HG02970 (cell line): ENCODE data around the gene MAPT.

ENCODE experiments used
- ATAC-seq: cut with Tn5 transposase; IDR thresholded peaks from one replicate; pipeline ENCODE4 v1.9.1; 2021; ENCODE audit warnings: mild to moderate bottlenecking, moderate library complexity, moderate number of reproducible peaks; ENCODE audit not compliant: unreplicated experiment, low FRiP score

MAPT gene

GRCh38 chr17:45982791-45983613 is 88.6 kb downstream of the MAPT start:
- no peak for ATAC-seq

- no peak for ATAC-seq
Observed at GRCh38 chr17:45983614-45984310, 89.4 kb downstream of the MAPT start.

DNA sequence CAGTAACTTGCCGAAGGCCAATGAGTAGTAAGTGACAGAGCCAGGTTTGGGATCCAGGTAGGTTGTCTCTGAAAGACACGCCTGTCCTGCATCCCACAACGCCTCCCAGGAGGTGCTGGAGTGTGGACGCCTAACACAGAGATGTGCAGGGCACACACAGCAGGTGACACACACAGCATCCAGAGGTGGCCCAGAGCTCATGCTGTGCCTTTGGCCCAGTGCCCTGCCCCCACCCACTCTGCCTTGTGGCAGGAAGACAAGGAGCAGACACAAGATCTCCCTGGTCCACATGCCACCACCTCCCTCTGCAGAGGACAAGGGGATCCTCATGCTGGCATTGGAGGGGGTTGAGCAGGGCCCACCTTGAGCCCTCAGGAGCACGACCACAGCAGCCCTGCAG is 90.0 kb downstream of the MAPT start:
- ATAC-seq: no peak

GRCh38 chr17:45985447-45985846 is 91.1 kb downstream of the MAPT start:
- ATAC-seq: no peak

DNA sequence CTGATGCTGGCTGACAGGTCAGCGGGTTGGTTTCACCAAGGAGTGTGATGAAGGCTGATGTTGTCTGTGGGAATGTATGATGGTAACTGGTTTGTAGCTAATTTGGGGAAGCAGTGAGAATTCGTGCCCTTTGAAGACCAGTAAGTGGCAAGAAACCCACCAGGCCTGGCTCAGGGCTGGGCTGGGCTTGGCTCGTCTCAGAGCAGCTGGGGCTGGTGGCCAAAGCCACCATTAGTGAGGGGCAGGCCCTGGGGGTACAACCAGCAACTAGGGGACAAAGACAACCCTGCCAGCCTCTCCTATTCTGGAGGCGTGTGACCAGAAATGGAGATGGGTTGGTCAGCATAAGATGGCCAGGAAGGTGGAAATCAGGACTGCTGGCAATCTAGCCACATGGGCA is 91.7 kb downstream of the MAPT start:
- ATAC-seq: no peak

GRCh38 chr17:45987706-45988105 is 93.4 kb downstream of the MAPT start:
- ATAC-seq: no peak

GRCh38 chr17:45989759-45990158 is 95.4 kb downstream of the MAPT start:
- no peak for ATAC-seq

- no peak for ATAC-seq
Observed at GRCh38 chr17:45990886-45991285, 96.5 kb downstream of the MAPT start.

- ATAC-seq: no peak
Observed at GRCh38 chr17:45991341-45991740, 97.0 kb downstream of the MAPT start.

GRCh38 chr17:45992175-45992574 is 97.8 kb downstream of the MAPT start:
- no peak for ATAC-seq

DNA sequence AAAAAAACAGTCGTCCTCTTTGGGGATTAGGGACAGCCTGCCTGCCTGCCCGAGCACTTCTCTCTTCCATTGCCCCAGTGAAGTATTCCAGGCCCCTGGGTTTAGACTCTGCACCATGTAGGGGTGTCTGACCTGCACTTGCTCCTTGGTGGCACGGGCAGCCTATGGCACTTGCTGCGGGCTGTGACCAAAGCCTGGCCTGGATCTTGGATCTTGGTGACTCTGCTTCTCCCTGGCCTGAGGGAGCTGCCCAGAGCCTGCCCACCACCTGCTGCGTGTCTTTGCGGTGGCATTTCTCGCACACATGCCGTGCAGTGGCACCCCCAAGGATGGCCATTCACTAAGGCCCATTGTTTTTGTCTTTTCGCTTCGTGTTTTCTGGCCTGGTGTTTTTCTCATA is 98.5 kb downstream of the MAPT start:
- ATAC-seq: no peak

- ATAC-seq: no peak
Observed at GRCh38 chr17:45993962-45994627, 99.7 kb downstream of the MAPT start.

- ATAC-seq: no peak
Observed at GRCh38 chr17:45994987-45995386, 100.6 kb downstream of the MAPT start.

GRCh38 chr17:45995627-45996270 is 101.4 kb downstream of the MAPT start:
- no peak for ATAC-seq

DNA sequence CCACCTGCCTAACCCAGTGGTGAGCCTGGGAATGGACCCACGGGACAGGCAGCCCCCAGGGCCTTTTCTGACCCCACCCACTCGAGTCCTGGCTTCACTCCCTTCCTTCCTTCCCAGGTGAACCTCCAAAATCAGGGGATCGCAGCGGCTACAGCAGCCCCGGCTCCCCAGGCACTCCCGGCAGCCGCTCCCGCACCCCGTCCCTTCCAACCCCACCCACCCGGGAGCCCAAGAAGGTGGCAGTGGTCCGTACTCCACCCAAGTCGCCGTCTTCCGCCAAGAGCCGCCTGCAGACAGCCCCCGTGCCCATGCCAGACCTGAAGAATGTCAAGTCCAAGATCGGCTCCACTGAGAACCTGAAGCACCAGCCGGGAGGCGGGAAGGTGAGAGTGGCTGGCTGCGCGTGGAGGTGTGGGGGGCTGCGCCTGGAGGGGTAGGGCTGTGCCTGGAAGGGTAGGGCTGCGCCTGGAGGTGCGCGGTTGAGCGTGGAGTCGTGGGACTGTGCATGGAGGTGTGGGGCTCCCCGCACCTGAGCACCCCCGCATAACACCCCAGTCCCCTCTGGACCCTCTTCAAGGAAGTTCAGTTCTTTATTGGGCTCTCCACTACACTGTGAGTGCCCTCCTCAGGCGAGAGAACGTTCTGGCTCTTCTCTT is 102.1 kb downstream of the MAPT start:
- ATAC-seq: no peak

GRCh38 chr17:45997166-45997565 is 102.8 kb downstream of the MAPT start:
- no peak for ATAC-seq

DNA sequence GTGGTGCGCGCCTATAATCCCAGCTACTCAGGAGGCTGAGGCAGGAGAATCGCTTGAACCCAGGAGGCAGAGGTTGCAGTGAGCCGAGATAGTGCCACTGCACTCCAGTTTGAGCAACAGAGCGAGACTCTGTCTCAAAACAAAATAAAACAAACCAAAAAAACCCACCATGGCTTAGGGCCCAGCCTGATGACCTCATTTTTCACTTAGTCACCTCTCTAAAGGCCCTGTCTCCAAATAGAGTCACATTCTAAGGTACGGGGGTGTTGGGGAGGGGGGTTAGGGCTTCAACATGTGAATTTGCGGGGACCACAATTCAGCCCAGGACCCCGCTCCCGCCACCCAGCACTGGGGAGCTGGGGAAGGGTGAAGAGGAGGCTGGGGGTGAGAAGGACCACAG is 103.3 kb downstream of the MAPT start:
- no peak for ATAC-seq

GRCh38 chr17:45998987-45999899 is 104.9 kb downstream of the MAPT start, which contains the start of gene STH:
STH (plus strand) TSS chr17:45999250; CDS start chr17:45999280, 30 bp downstream.
- ATAC-seq: no peak

DNA sequence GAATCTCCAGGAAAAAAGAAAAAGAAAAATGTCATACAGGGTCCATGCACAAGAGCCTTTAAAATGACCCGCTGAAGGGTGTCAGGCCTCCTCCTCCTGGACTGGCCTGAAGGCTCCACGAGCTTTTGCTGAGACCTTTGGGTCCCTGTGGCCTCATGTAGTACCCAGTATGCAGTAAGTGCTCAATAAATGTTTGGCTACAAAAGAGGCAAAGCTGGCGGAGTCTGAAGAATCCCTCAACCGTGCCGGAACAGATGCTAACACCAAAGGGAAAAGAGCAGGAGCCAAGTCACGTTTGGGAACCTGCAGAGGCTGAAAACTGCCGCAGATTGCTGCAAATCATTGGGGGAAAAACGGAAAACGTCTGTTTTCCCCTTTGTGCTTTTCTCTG is 105.5 kb downstream of the MAPT start:
- no peak for ATAC-seq
